ENCODE results near the gene PARVA.
"Not testable (repeated sequence)": the region's sequence is repeated elsewhere in the genome, so short reads cannot be mapped to it uniquely, and the experiment has no call there.

PARVA gene

GRCh38 chr11:12377106-12377823, at the start of gene PARVA:
TSS of gene PARVA (plus strand) at chr11:12377571. CDS start at chr11:12377648, 77 bp downstream.
- no peak for DNase-seq (ENCODE audit: low read depth in 2 of 2, low spot score in 1 of 2)

GRCh38 chr11:12329169-12329568, 48.2 kb upstream of the PARVA start:
- DNase-seq (ENCODE audit: low read depth in 2 of 2, low spot score in 1 of 2), result no peak

- DNase-seq (ENCODE audit: low read depth in 2 of 2, low spot score in 1 of 2), result no peak
These were observed 47.6 kb upstream of the PARVA start for GRCh38 chr11:12329797-12330196.

- DNase-seq (ENCODE audit: low read depth in 2 of 2, low spot score in 1 of 2), result no peak
These were observed 46.7 kb upstream of the PARVA start for GRCh38 chr11:12330485-12331231.

GRCh38 chr11:12331239-12331874, 46.0 kb upstream of the PARVA start:
- peak; percentile 17 to 48 for DNase-seq (ENCODE audit: low read depth in 2 of 2, low spot score in 1 of 2)

- DNase-seq (ENCODE audit: low read depth in 2 of 2, low spot score in 1 of 2), result no peak
These were observed 33.8 kb upstream of the PARVA start for GRCh38 chr11:12343526-12343925.

- no peak for DNase-seq (ENCODE audit: low read depth in 2 of 2, low spot score in 1 of 2)
These were observed 23.8 kb upstream of the PARVA start for GRCh38 chr11:12353534-12353933.

GRCh38 chr11:12354750-12355545, 22.4 kb upstream of the PARVA start:
- DNase-seq (ENCODE audit: low read depth in 2 of 2, low spot score in 1 of 2), result no peak

GRCh38 chr11:12356944-12357655, 20.3 kb upstream of the PARVA start:
- no peak for DNase-seq (ENCODE audit: low read depth in 2 of 2, low spot score in 1 of 2)

GRCh38 chr11:12357697-12358096, 19.7 kb upstream of the PARVA start:
- not testable (repeated sequence) for DNase-seq (ENCODE audit: low read depth in 2 of 2, low spot score in 1 of 2)

GRCh38 chr11:12358302-12359188, 18.8 kb upstream of the PARVA start:
- no peak for DNase-seq (ENCODE audit: low read depth in 2 of 2, low spot score in 1 of 2)

- no peak for DNase-seq (ENCODE audit: low read depth in 2 of 2, low spot score in 1 of 2)
These were observed 17.6 kb upstream of the PARVA start for GRCh38 chr11:12359761-12360160.

GRCh38 chr11:12361682-12362081, 15.7 kb upstream of the PARVA start:
- DNase-seq (ENCODE audit: low read depth in 2 of 2, low spot score in 1 of 2), result no peak

GRCh38 chr11:12362857-12363256, 14.5 kb upstream of the PARVA start:
- DNase-seq (ENCODE audit: low read depth in 2 of 2, low spot score in 1 of 2), result no peak

GRCh38 chr11:12363373-12363772, 14.0 kb upstream of the PARVA start:
- DNase-seq (ENCODE audit: low read depth in 2 of 2, low spot score in 1 of 2), result no peak

GRCh38 chr11:12365965-12366575, 11.3 kb upstream of the PARVA start:
- DNase-seq (ENCODE audit: low read depth in 2 of 2, low spot score in 1 of 2), result peak in 1 of 2 donors; percentile 21

- DNase-seq (ENCODE audit: low read depth in 2 of 2, low spot score in 1 of 2), result not testable (repeated sequence)
These were observed 10.3 kb upstream of the PARVA start for GRCh38 chr11:12367057-12367456.

- DNase-seq (ENCODE audit: low read depth in 2 of 2, low spot score in 1 of 2), result no peak
These were observed 5.3 kb upstream of the PARVA start for GRCh38 chr11:12372111-12372510.

GRCh38 chr11:12375720-12376119, 1.7 kb upstream of the PARVA start:
- no peak for DNase-seq (ENCODE audit: low read depth in 2 of 2, low spot score in 1 of 2)

All from stimulated activated CD8-positive, alpha-beta memory T cell treated with anti-CD3 and anti-CD28 coated beads, Interleukin-4, amount 100 ng/mL, for 1 hour (primary cell).